HG02884 (cell line): Measurements from ENCODE around the gene NME3.
A peak's percentile ranks its signal among the peaks of the same experiment; 100 is the strongest.

Experiments
- ATAC-seq: cut with Tn5 transposase; IDR thresholded peaks from one replicate; pipeline ENCODE4 v1.9.1; 2021; ENCODE audit warnings: mild to moderate bottlenecking, moderate library complexity; ENCODE audit not compliant: unreplicated experiment

The NME3 gene

DNA sequence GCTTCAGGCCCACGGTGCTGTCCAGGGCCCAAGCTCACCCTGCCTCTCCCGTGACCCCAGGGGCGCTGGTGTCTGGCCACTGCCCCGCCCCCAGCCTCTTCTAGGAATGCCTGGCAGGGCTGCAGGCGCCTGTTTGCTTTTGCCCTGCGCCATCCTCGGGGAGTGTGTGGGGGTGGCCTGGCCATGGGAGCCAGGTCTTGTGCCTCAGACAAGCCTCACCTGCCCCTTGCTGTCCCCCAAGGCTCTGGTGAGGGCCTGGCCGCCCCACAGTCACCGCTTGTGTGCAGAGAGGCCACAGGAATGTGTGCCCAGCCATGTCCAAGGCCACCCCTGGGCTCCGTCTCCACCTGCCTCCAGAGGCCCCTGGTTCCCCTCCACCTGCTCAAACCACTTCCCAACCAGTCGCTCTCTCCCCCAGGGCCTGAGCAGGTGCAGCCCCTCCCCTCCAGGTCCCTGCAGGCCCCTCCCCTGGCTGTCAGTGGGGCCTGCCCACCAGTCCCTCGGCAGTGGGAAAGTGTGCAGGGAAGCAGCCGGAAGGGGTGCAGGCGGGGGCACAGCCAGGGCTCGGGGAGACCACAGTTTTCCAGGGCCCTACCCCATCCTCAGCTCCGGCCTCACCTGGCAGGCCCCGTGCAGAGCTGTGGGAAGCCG is 23.0 kb upstream of the NME3 start:
- ATAC-seq: no peak

DNA sequence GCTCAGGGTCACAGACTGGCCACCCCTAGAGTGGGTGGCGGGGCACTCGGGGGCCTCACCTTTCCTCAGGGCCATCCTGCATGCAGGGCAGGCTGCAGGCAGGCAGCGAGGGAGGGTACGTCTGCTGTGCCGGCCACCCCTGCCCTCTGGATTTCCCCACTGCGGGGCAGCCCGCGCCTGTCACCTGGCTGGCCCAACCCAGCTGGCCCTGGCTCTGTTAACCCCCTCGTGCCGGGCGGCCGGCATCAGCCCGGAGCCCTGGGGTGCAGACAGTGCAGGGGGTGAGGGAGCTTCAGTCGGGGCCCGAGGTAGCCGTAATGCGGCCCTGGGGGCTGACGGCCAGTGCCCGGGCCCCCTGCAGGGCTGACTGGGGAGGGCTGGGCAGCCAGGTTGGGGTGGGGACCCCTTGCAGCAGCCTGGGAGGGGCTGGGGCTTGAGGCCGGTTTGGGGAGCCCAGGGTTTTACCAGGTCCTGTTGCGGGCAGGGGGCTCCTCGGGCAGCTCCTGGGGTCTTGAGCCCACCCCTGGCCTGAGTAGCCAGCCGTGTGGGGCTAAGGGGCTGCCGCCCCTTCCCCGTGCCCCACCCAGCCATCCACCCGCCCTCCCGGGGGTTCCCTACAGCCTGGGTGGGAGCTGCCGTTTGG is 22.4 kb upstream of the NME3 start, which contains the start of gene IGFALS:
IGFALS (minus strand) TSS at position 128 of the 643 bp plus-strand sequence; CDS start at position 75, 53 bp downstream.
- ATAC-seq: no peak

DNA sequence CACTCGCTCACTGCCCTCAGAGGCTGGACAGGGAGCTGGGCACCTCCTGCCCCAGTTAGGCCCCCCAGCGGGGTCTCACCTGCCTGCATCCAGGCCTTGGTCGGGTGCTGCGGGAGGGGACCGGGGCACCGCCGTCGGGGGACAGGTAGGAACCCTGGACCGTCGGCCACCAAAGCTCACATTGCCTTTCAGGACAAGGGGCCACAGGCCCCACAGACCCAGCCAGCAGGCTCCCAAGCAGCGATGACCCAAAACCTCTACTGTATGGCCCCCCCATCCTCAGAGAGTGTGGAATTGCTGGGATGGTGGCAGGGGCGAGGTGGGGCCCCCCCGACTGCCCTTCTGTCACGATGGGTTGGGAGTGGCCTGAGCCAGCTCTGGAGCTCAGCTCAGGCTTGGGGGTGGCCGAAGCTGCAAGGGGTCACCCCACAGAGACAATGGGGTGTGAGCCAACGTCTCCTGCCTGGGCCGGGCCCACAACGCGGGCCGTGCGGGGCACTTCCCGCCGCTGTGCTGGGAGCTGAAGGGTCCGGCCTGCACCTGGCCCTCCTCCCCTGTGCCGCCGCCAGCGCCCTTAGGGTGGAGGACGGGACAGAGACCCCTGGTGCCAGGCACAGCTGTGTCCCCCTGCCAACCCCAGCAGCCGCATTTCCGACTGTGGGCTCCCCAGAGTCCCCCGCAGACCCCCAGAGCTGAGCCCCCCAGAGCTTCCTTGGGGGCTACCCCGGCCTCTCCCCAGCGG is 21.7 kb upstream of the NME3 start:
- no peak for ATAC-seq

DNA sequence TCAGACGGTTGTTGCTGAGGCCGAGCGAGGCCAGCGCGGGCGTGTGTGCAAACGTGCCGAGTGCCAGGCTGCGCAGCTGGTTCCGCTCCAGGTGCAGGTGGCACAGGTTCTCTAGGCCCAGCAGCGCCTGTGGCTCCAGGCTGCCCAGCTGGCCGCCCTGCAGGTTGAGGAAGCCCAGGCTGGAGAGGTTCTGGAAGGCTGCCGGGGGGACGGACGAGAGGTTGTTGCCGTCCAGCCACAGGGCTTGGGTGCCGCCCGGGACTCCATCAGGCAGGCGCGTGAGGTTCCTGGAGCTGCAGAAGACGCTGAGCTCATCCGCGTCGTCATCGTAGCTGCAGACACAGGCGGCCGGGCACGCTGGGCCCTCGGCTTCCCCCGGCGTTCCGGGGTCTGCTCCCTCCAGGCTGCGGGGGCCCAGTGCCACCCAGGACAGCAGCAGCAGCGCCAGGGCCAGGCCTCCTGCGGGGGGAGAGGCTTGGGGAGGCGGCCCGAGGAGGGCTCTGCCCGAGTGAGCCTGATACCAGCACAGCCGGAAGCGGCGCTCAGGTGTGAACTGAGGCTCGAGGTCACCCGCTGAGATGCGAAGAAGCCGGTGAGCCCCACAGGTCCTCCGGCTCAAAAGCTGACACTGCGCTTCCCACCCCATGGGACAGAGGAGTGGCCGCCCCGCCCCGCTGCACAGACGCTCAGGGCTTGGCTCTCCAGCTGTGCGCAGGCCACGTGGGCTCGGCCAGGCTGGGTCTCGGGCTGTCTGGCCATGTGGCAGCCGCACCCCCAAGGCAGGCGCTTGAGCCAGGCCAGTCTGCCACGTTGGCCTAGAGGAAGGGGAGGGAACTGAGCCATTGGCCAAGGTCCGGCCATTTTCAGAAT is 20.8 kb upstream of the NME3 start:
- ATAC-seq: no peak

DNA sequence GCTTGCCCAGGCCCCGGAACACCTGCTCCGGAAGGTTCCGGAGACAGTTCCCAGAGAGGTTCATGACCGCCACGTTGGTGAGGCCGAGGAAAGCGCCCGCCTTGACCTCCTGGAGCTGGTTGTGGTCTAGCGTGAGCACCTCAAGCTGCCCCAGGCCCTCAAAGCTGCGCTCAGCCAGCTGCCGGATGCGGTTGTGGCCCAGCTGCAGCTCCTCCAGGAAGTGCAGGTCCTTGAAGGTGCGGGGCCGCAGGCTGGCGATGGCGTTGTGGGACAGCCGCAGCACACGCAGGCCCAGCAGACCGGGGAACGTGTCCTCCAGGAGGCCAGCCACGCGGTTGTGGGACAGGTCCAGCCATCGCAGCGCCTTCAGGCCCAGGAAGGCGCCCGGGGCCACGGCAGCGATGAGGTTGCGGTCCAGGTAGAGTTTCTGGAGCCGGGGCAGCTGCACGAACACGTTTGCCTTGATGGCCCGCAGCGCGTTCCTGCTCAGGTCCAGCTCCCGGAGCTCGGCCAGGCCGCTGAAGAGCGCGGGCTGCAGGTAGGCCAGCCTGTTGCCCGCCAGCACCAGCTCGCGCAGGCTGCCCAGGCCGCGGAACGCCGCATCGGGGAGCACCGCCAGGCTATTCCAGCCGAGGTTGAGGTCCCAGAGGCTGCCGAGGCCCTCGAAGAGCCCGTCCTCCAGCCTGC is 20.1 kb upstream of the NME3 start:
- ATAC-seq: no peak

DNA sequence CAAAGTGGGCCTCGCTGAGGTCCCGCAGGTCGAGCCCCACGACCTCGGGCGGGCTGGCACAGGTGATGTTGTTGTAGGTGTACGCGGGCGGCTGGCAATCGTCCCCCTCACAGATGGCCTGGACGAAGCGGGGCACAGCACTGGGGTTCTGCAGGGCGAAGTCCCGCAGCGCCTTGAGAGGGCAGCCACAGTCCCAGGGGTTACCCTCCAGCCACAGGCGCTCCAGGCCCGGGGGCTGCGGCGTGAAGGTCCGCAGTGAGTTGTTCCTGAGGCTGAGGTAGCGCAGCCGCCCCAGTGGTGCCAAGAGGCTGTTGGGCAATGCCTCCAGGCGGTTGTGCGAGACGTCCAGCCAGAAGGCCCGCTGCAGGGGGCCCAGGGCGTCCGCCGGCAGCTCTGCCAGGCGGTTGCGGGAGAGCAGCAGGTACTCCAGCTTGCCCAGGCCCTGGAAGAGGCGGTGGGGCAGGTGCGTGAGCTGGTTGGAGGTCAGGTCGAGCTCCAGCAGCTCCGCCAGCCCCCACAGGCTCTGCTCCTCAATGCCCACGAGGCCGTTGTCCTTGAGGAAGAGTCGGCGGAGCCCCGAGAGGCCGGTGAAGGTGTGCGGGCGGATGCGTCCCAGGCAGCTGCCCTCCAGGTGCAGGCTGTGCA is 19.4 kb upstream of the NME3 start:
- ATAC-seq: no peak

DNA sequence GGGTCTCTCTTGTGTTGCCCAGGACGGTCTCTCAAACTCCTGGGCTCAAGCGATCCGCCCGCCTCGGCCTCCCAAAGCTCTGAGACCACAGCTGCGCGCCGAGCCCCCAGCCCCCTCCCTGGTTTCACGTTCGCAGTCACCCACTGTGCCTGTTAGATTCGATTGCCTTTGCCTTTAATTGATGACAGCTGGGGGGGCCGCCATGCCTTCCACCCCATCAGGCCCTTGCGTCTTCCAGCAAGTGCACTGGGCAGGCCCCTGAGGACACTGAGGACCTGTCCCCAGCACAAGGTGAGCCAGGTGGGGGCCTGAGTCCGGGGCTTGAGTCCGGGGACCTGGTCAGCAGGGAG is 18.9 kb upstream of the NME3 start:
- ATAC-seq: no peak

DNA sequence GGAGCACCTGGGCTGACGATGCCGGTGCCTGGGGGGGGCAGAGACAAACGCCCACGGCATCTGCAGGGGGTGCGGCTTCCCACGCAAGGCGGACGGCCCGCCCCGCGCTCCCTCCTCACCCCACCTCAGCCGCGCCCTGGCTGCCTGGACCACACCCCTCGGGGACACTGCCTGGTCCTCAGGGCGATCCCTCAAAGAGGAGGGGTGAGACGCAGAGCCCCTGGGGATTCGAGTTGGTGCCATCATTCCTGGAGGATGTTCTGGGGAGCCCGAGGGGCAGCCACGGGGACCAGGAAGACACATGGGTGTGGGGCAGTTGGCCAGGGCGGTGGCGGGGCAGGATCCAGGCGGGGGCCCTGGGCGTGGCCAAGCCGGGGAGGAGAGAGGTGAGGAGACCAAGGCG is 18.3 kb upstream of the NME3 start:
- no peak for ATAC-seq

DNA sequence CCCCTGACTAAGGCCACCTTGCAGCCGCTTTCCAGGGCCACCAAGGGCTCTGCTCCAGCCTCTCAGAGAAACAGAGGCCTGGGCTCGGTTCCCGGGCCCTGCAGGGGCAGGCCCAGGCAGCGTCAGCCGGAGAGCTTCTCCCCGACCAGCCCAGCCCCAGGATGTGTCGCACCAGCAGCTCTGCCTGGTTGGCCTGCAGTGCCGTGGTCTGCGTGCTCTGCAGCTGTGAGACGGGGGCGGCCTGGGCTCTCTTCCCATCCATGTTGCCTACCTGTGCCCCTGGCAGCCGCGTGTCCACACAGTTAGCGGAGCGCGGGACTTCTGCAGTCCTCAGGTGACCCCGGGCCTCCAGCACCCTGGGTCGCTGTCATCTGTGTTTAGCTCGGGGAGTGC is 17.4 kb upstream of the NME3 start:
- no peak for ATAC-seq

DNA sequence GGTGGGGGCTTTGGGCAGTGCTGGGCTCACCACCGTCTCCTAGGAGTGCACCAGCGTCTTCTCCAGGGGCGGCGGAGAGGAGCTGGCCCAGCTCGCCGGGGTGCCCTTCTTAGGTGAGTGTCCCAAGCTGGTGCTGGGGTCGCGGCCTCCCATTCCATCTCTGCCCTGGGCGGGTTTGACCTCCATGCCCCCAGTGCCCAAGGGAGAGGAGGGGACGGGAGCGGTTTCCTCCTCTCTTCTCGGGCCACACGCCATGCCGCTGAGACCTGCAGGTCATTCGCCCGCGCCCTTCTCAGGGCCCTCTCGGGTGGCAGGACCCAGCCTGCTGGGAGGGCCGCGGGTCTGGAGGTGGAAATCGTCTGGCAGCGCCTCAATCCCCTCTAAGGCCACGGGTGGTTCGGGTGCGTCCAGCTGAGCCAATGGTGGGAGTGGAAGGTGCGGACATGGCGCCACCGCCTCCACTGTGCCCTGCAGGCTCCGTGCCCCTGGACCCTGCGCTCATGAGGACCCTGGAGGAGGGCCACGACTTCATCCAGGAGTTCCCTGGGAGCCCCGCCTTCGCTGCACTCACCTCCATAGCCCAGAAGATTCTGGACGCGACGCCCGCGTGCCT is 16.9 kb upstream of the NME3 start:
- no peak for ATAC-seq

DNA sequence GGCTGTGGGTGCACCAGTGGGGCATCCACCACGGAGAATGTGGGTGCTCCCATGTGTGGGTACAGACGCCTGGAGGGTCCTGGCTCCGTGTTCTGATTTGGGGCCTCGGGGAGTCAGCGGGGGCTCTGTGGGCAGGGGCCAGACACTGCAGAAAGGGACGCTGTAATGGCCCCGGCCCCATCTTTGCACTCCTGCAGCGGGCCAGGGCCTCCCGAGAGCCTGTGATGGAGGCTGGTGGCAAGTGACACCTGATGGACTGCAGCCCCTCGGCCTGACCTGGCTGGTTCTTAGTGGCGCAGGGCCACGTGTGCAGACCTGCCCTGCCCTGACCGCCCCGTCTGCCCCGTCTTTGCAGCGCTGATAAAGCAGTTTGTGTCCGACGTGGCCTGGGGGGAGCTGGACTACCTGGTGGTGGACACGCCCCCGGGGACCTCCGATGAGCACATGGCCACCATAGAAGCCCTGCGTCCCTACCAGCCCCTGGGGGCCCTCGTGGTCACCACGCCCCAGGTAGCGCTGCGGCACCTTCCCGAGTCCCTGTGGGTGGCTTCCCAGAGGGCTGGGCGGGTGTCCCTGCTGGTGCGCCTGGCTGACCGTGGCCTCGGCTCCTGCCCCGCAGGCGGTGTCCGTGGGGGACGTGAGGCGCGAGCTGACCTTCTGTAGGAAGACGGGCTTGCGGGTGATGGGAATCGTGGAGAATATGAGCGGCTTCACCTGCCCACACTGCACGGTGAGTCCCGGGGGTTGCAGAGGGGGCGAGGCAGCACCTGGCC is 16.2 kb upstream of the NME3 start:
- no peak for ATAC-seq

DNA sequence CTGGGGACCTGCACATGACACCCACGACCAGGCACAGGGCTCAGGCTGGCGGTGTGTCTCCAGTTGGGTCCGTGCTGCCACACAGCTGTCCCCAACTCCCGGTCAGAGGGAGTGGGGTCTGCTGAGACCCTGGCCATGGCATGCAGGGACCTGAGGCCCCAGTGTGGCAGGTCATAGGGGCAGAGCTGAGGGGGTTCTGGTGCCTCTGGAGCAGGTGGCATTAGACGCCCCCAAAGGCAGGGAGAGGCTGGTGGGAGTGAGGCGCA is 15.6 kb upstream of the NME3 start:
- no peak for ATAC-seq

DNA sequence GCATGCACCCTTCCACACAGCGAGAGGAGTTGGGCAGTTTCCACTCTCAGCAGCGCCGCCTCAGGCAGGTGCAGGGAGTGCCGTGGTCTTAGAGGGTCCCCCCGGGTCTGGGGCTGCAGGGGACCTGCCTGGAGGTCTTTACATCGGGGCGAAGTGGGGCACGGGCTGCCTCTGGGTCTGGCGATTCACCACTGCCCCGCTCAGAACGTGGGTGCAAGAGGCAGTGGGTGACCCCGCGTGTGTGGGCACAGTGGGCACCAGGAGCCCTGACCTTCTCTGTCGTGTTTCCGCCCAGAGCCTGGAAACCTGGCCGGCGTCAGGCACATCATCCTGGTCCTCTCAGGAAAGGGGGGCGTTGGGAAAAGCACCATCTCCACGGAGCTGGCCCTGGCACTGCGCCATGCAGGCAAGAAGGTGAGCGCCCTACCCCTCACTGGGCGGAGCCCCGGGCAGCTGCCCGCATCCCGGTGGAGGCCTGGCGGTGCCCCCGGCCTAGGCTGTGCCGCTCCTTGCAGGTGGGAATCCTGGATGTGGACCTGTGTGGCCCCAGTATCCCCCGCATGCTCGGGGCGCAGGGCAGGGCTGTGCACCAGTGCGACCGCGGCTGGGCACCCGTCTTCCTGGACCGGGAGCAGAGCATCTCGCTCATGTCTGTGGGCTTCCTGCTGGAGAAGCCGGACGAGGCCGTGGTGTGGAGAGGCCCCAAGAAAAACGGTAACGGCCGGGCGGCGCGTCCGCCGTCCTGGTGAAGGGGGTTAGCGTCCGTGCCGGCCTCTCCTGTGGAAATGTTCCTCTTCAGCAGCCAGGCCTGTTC is 15.1 kb upstream of the NME3 start:
- no peak for ATAC-seq

DNA sequence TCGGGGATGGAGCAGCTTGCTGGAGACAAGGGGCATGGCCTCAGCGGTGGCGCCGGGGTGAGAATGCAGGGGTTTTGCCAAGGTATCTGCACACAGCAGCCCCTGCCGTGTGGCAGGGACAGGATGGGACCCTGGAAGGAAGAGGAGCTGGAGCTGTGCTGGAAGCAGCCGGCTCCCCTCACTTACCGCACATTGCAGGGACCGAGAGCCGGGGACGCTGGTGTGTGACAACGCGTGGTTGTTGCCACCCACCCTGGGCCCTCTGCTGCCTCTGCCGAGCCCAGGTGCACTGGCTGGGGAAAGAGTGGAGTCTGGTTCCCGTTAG is 14.5 kb upstream of the NME3 start:
- ATAC-seq: no peak

DNA sequence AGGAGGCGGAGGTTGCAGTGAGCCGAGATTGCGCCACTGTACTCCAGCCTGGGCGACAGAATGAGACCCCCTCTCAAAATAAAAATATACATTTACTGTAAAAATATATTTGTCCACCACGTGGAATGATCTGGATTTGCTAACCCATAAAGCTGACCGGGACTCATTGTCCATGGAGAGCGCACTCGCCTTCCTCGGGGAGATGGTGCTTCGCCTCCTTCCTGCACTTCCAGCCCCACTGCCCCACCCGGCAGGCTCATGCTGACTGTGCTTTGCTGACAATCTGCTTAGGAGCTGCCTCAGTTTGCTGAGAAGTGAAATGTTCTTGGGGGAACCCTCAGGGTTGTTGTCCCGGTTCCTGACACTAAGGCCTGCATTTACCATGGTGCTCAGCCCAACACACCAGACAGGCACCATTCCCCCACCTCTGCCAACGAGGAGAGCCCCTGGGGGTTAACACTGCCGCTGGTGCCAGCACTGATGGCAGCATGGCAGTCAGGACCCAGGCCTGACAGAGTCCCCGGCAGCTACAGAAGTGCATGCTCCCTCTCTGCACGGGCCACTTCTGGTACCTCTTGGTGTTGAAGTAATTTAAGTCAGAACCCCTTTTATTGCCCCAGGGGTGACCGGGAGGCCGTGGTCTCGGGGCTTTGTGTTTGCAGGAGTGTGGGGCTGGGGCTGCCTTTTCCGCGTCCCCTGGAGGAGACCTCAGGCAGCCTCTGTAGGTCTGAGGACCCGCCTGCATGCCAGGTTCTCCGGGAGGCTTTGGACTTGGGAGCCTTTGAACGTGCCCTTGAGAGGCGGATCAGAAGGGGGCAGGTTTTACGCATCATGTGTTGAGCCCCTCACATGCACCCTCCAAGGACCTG is 13.9 kb upstream of the NME3 start:
- ATAC-seq: no peak

DNA sequence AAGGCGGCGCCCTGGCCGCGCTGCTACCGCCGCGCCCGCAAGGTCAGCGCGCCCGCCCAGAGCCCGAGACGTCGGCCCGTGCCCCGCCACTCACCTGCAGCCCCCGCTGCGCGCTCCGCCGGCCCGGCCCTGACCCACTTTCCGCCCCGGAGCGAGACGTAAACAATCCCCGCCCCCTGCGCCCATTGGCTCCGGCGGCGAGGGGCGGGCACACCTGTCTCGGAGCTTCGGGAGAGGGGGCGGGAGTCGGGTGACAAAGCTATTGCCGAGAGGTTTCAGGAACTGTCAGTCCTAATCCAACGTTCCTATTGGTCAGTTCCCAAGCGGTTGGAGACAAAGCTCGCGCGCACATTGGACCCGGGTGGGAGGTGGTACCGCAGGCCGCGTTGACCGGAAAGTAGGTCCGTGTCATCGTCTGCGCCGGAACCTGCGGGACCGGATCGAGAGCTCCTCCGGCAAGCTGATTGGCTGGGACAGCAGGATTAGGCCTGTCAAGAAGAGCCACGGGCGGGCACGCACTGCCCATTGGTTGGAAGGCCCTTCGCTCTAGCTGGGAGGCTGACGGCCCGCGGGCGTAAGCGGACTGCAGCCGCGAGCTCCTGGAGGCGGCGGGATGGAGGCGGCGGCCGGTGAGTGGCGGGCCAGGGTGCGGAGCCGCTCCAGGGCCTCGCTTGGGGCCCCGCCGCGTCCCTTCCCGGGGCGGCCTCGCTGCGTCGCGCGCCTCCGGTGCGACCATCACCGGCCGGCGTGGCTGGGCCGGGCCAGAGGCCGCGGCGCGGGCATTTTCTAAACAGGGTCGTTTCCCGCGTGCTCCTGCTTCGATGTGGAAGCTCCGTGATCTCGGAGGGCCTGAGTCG is 11.3 kb upstream of the NME3 start, which contains the start of the genes NUBP2 and SPSB3:
NUBP2 (plus strand) TSS at position 553 of the 857 bp plus-strand sequence; CDS start at position 614, 61 bp downstream.
SPSB3 (minus strand) TSS at position 164 of the 857 bp plus-strand sequence. CDS start 1,088 bp downstream, outside the sequence.
- ATAC-seq: peak; percentile 78
